HepG2 (cell line): ENCODE measurements around the gene IFT122. TPM values are rescaled to one million over a fixed set of nuclear protein-coding genes. Genes with fewer than 3 reads are reported as not detected.

Experiments
- ATAC-seq: fragments of 200-7000 bp; cut with Tn5 transposase; 3 replicates; pipeline ENCODE4 v1.9.1; 2020; ENCODE audit warnings: mild to moderate bottlenecking, moderate library complexity
- BruUV-seq: library from RNA; stranded (reverse); fragments of 400-500 nt; replicated peaks from 2 replicates; lab custom pipeline; 2021; lab: Mats Ljungman, UMichigan
- CTCF ChIA-PET: fragments of 300-600 bp; formaldehyde crosslinking; extraction: SDS; loops from one replicate; lab custom pipeline; 2021; ENCODE audit warnings: low total read pairs, inconsistent platforms, low intra/inter-chr PET ratio; lab: Yijun Ruan, JAX
- POLR2A ChIA-PET: fragments of 350-600 bp; sonication (Branson Sonifier 250); formaldehyde crosslinking; loops from one replicate; lab custom pipeline; 2020; ENCODE audit warnings: antibody characterized with exemption, inconsistent platforms; lab: Yijun Ruan, JAX
- DNase-seq: peaks from one replicate; pipeline ENCODE4 v3.0.0-alpha.2; 2015; ENCODE audit warnings: low spot score
- FAIRE-seq: peaks from 3 replicates; lab custom pipeline; 2011; peaks lifted over from hg19 to GRCh38; lab: Jason Lieb, UNC
- H2AFZ ChIP-seq: one replicate; pipeline ENCODE4 v1.6.1; 2011; ENCODE audit warnings: low read length, inconsistent platforms
- H3K27ac ChIP-seq: fragments of 300-600 bp; 3 replicates; pipeline ENCODE4 v1.8.0; 2011; ENCODE audit warnings: mixed run types, mild to moderate bottlenecking, mixed read lengths, low read length, inconsistent platforms; ENCODE audit not compliant: insufficient read depth; ENCODE audit errors: extremely low read length
- H3K27me3 ChIP-seq, 2 experiments: fragments of 200-600 bp in 1 of 2; 2 replicates in 1 of 2; 3 replicates in 1 of 2; pipeline versions ENCODE4 v1.6.0 to v1.8.0; 2011; ENCODE audit warnings: low read length in 2 of 2, mild to moderate bottlenecking in 2 of 2, moderate library complexity in 2 of 2, inconsistent platforms in 1 of 2; ENCODE audit not compliant: insufficient read depth in 2 of 2, control insufficient read depth in 1 of 2
- H3K36me3 ChIP-seq, 2 experiments: fragments of 200-600 bp in 1 of 2; replicated peaks in 1 of 2; 2 replicates in 1 of 2; 3 replicates in 1 of 2; pipeline versions ENCODE4 v1.5.1 to v1.8.0; 2011; ENCODE audit warnings: low read length in 2 of 2, inconsistent platforms in 1 of 2; ENCODE audit not compliant: insufficient read depth in 2 of 2, control insufficient read depth in 1 of 2
- H3K4me1 ChIP-seq: 2 replicates; pipeline ENCODE4 v1.5.1; 2012; ENCODE audit warnings: low read length, inconsistent platforms; ENCODE audit not compliant: insufficient read depth
- H3K4me2 ChIP-seq: 2 replicates; pipeline ENCODE4 v1.6.0; 2011; ENCODE audit warnings: low read depth, low read length, inconsistent platforms
- H3K4me3 ChIP-seq, 3 experiments: fragments of 200-600 bp in 1 of 3; sonication (generic), shearing (Covaris generic) in 1 of 3; replicated peaks in 1 of 3; 2 replicates each; pipeline ENCODE4 v1.5.1; 2011 to 2016; ENCODE audit warnings: low read length in 3 of 3, inconsistent platforms in 2 of 3, low read depth in 2 of 3, mild to moderate bottlenecking in 2 of 3, control low read depth in 1 of 3, mixed read lengths in 1 of 3; ENCODE audit not compliant: insufficient read depth in 1 of 3
- H3K79me2 ChIP-seq: one replicate; pipeline ENCODE4 v1.6.1; 2011; ENCODE audit warnings: low read length, inconsistent platforms; ENCODE audit not compliant: insufficient read depth
- H3K9ac ChIP-seq: 2 replicates; pipeline ENCODE4 v1.6.0; 2011; ENCODE audit warnings: mild to moderate bottlenecking, low read depth, low read length, inconsistent platforms; ENCODE audit not compliant: insufficient read depth
- H3K9me3 ChIP-seq: 2 replicates; pipeline ENCODE4 v1.5.1; 2012; ENCODE audit warnings: mild to moderate bottlenecking, low read length
- H4K20me1 ChIP-seq: 2 replicates; pipeline ENCODE4 v1.6.0; 2011; ENCODE audit warnings: inconsistent platforms, mild to moderate bottlenecking, low read length, moderate library complexity; ENCODE audit not compliant: insufficient read depth
- CHCHD3 ChIP-seq: sonication (generic); formaldehyde crosslinking; IDR thresholded peaks from 2 replicates; pipeline ENCODE4 v1.8.0; 2022; ENCODE audit warnings: mild to moderate bottlenecking, missing genetic modification reagents, moderate library complexity
- FOXK2 ChIP-seq: fragments of 450-650 bp; IDR thresholded peaks from 2 replicates; pipeline ENCODE4 v1.6.1; 2016
- HOXD1 ChIP-seq: sonication (generic); formaldehyde crosslinking; IDR thresholded peaks from 2 replicates; pipeline ENCODE4 v1.5.0; 2020; ENCODE audit warnings: missing genetic modification reagents
- LCORL ChIP-seq, 2 experiments: fragments of 450-650 bp in 1 of 2; sonication (generic) in 1 of 2; formaldehyde crosslinking in 1 of 2; IDR thresholded peaks; 2 replicates each; pipeline versions ENCODE4 v1.5.0 to v1.6.1; 2017 to 2020; ENCODE audit warnings: antibody characterized with exemption in 1 of 2, missing genetic modification reagents in 1 of 2
- PHB2 ChIP-seq: fragments of 450-650 bp; IDR thresholded peaks from 2 replicates; pipeline ENCODE4 v1.6.1; 2018; ENCODE audit not compliant: partially characterized antibody
- RBFOX2 ChIP-seq: fragments of 200-400 bp; formaldehyde crosslinking; IDR thresholded peaks from 2 replicates; pipeline ENCODE4 v1.6.1; 2017; ENCODE audit warnings: low read depth, mild to moderate bottlenecking, low read length
- TMF1 ChIP-seq: sonication (generic); formaldehyde crosslinking; IDR thresholded peaks from 2 replicates; pipeline ENCODE4 v1.8.1; 2022; ENCODE audit warnings: low read depth, missing genetic modification reagents
- ZFP36L1 ChIP-seq: sonication (generic); formaldehyde crosslinking; IDR thresholded peaks from 2 replicates; pipeline ENCODE4 v1.8.0; 2022; ENCODE audit warnings: mild to moderate bottlenecking, missing genetic modification reagents, moderate library complexity
- ZNF136 ChIP-seq: sonication (generic); formaldehyde crosslinking; IDR thresholded peaks from 2 replicates; pipeline ENCODE4 v1.8.1; 2022; ENCODE audit warnings: low read depth, mild to moderate bottlenecking, moderate library complexity, missing genetic modification reagents
- ZNF234 ChIP-seq: sonication (generic); formaldehyde crosslinking; conservative IDR thresholded peaks from 2 replicates; pipeline ENCODE4 v1.5.1; 2020; ENCODE audit warnings: mild to moderate bottlenecking, missing genetic modification reagents
- ZNF282 ChIP-seq: fragments of 450-650 bp; IDR thresholded peaks from 2 replicates; pipeline ENCODE4 v1.6.1; 2018; ENCODE audit not compliant: partially characterized antibody
- ZNF577 ChIP-seq: sonication (generic); formaldehyde crosslinking; IDR thresholded peaks from 2 replicates; pipeline ENCODE4 v1.4.0; 2020; ENCODE audit warnings: mild to moderate bottlenecking, low read depth, missing genetic modification reagents, borderline replicate concordance
- ZNF747 ChIP-seq: sonication (generic); formaldehyde crosslinking; IDR thresholded peaks from 2 replicates; pipeline ENCODE4 v1.8.1; 2023; ENCODE audit warnings: missing genetic modification reagents, mild to moderate bottlenecking, borderline replicate concordance
- ZSCAN29 ChIP-seq: sonication (generic); formaldehyde crosslinking; conservative IDR thresholded peaks from 2 replicates; pipeline ENCODE4 v1.4.0; 2020; ENCODE audit warnings: mild to moderate bottlenecking, missing genetic modification reagents
- WGBS: methylation state at CpG from one replicate; pipeline ENCODE4 v1.1.6; 2017; ENCODE audit warnings: low lambda C conversion rate; 5-methylcytosine and 5-hydroxymethylcytosine counted together
- in situ Hi-C: cut with HindIII; loops from 2 replicates; pipeline ENCODE4 v1.10.0; 2017; ENCODE audit warnings: low pct_unique_long_range_greater_than_20kb; ENCODE audit not compliant: extremely low pct_ligation_motif_present
- intact Hi-C: fragments of 100-400 bp; cut with micrococcal nuclease; formaldehyde crosslinking; loops from one replicate; pipeline ENCODE4 v1.10.0; 2022; ENCODE audit not compliant: unreplicated experiment
- polyA plus RNA-seq, 8 experiments: library from polyadenylated mRNA; depleted of rRNA in 3 of 8; stranded (reverse) in 7 of 8; unstranded in 1 of 8; fragments of >200 nt; fragmentation: Illumina TruSeq in 4 of 8; extraction: Trizol in 4 of 8; gene quantifications; 2 replicates each; pipeline versions ENCODE4 v1.2.1 to v1.2.3, GENCODE V29; 2011 to 2016; ENCODE audit warnings: low read depth in 4 of 8, missing spikeins in 1 of 8, mixed read lengths in 1 of 8; ENCODE audit not compliant: insufficient read depth in 1 of 8
- total RNA-seq, 5 experiments: library from RNA; depleted of rRNA; stranded (reverse); fragments of >200 nt; fragmentation: Illumina TruSeq; extraction: Trizol; gene quantifications; 2 replicates each; pipeline ENCODE4 v1.2.3, GENCODE V29; 2016; ENCODE audit warnings: low read depth in 1 of 5
- TF ChIP-seq, protein P1 (sequence below): sonication (generic); formaldehyde crosslinking; IDR thresholded peaks from 2 replicates; pipeline ENCODE4 v1.4.0; 2020; ENCODE audit warnings: mild to moderate bottlenecking, missing genetic modification reagents
- TF ChIP-seq, protein P2 (sequence below): sonication (generic); formaldehyde crosslinking; IDR thresholded peaks from 2 replicates; pipeline ENCODE4 v1.4.0; 2020; ENCODE audit warnings: mild to moderate bottlenecking, missing genetic modification reagents
- TF ChIP-seq, protein P3 (sequence below): IDR thresholded peaks from 2 replicates; pipeline ENCODE4 v1.6.1; 2012; ENCODE audit warnings: low read depth, low read length, improper control_type of control experiment
- TF ChIP-seq, protein P4 (sequence below): sonication (generic); formaldehyde crosslinking; IDR thresholded peaks from 2 replicates; pipeline ENCODE4 v1.8.0; 2022; ENCODE audit warnings: missing genetic modification reagents, low read depth, mild to moderate bottlenecking, borderline replicate concordance

The IFT122 gene
- total and polyA plus RNA-seq, 2 of the 13 experiments (the other 11 are each of a cell fraction or from before 2014, with no cell fraction given): 10.1 to 10.3 TPM

DNA sequence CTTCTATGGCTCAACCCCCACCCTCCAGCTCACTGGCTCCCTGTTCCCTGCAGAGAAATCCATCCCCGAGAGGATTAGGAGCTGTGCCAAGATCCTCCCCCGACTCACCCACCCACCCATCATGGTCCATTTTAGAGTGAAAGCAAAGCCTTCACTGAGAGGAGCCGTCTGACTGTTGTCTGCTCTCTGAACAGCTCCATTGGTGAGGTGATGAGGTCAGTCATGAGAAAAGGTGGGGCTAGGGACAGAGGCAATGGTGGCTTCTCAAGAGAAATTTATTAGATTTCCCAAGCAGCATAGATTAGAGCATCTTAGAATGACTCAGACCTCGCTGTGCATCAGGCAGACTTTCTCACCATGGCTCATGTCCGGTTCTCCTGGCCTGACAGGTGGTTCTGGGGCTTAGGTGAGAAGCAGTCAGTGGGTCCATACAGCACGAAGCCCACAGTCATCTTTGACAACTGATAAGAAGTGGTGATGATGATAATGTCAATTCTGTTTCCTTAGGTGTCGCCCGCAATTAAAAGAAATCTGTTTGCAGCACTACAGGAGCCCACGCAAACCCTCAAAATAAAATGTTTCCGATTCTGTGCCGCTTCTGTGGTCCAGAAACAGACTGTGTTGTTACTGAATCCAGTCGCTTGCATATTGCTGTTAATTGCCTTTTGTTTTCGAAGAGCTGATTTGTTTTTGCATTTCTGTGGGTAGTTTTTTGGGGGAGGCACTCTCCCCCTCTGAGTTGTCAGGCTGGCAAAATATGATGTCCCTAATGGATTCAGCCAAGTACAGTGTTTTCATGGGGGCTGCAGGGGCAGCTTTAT is 63.7 kb downstream of the IFT122 start:
- 91% methylated on average over 13 of the region's 13 CpGs for WGBS
- Histone ChIP-seq H3K4me2 (no peak overlapping the region), H4K20me1 (no peaks in the 10 kb centered on the region), H2AFZ (no peak overlapping the region), H3K4me1 (peaks cover 50% of the 10 kb centered on the region), H3K4me3 (no peak overlapping the region), H3K27me3 (no peaks in the 10 kb centered on the region), H3K9me3 (no peaks in the 10 kb centered on the region), H3K36me3 (peaks cover 8 to 9% of the 10 kb centered on the region in 2 experiments; a peak in 3 of 5 replicates), H3K9ac (no peak overlapping the region), H3K27ac (no peak overlapping the region), H3K79me2 (no peaks in the 10 kb centered on the region)
- BruUV-seq: no TSS peak
- no peak for DNase-seq
- CTCF ChIA-PET: no interaction called here
- no peak for ATAC-seq
- no peak for FAIRE-seq
- in situ Hi-C loops (no loop called here), intact Hi-C loops (no loop called here)
- POLR2A ChIA-PET: no interaction called here
- TF ChIP-seq, protein P1, sequence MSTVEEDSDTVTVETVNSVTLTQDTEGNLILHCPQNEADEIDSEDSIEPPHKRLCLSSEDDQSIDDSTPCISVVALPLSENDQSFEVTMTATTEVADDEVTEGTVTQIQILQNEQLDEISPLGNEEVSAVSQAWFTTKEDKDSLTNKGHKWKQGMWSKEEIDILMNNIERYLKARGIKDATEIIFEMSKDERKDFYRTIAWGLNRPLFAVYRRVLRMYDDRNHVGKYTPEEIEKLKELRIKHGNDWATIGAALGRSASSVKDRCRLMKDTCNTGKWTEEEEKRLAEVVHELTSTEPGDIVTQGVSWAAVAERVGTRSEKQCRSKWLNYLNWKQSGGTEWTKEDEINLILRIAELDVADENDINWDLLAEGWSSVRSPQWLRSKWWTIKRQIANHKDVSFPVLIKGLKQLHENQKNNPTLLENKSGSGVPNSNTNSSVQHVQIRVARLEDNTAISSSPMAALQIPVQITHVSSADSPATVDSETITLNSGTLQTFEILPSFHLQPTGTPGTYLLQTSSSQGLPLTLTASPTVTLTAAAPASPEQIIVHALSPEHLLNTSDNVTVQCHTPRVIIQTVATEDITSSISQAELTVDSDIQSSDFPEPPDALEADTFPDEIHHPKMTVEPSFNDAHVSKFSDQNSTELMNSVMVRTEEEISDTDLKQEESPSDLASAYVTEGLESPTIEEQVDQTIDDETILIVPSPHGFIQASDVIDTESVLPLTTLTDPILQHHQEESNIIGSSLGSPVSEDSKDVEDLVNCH (CRISPR knock-in tag): no peak
- TF ChIP-seq ZFP36L1: no peak
- no peak for TF ChIP-seq ZNF234 (CRISPR knock-in tag)
- no peak for TF ChIP-seq ZNF136 (CRISPR knock-in tag)
- TF ChIP-seq, protein P2, sequence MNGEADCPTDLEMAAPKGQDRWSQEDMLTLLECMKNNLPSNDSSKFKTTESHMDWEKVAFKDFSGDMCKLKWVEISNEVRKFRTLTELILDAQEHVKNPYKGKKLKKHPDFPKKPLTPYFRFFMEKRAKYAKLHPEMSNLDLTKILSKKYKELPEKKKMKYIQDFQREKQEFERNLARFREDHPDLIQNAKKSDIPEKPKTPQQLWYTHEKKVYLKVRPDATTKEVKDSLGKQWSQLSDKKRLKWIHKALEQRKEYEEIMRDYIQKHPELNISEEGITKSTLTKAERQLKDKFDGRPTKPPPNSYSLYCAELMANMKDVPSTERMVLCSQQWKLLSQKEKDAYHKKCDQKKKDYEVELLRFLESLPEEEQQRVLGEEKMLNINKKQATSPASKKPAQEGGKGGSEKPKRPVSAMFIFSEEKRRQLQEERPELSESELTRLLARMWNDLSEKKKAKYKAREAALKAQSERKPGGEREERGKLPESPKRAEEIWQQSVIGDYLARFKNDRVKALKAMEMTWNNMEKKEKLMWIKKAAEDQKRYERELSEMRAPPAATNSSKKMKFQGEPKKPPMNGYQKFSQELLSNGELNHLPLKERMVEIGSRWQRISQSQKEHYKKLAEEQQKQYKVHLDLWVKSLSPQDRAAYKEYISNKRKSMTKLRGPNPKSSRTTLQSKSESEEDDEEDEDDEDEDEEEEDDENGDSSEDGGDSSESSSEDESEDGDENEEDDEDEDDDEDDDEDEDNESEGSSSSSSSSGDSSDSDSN: no peak
- TF ChIP-seq RBFOX2: no peak
- TF ChIP-seq FOXK2: no peak
- TF ChIP-seq TMF1: no peak
- TF ChIP-seq ZNF747 (CRISPR knock-in tag): no peak
- TF ChIP-seq HOXD1: no peak
- TF ChIP-seq CHCHD3 (CRISPR knock-in tag): no peak
- no peak for TF ChIP-seq PHB2
- TF ChIP-seq, protein P3, sequence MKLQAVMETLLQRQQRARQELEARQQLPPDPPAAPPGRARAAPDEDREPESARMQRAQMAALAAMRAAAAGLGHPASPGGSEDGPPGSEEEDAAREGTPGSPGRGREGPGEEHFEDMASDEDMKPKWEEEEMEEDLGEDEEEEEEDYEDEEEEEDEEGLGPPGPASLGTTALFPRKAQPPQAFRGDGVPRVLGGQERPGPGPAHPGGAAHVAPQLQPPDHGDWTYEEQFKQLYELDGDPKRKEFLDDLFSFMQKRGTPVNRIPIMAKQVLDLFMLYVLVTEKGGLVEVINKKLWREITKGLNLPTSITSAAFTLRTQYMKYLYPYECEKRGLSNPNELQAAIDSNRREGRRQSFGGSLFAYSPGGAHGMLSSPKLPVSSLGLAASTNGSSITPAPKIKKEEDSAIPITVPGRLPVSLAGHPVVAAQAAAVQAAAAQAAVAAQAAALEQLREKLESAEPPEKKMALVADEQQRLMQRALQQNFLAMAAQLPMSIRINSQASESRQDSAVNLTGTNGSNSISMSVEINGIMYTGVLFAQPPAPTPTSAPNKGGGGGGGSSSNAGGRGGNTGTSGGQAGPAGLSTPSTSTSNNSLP: no peak
- TF ChIP-seq ZNF282: no peak
- no peak for TF ChIP-seq ZSCAN29 (CRISPR knock-in tag)
- TF ChIP-seq, protein P4, sequence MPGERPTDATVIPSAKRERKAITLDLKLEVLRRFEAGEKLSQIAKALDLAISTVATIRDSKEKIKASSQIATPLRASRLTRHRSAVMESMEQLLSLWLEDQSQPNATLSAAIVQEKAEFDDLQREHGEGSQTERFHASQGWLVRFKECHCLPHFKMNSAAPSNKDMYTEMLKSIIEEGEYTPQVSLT (CRISPR knock-in tag): no peak
- TF ChIP-seq ZNF577 (CRISPR knock-in tag): no peak
- no peak for TF ChIP-seq LCORL (IDR thresholded peaks at IDR 0.05)
- TF ChIP-seq LCORL (CRISPR knock-in tag; IDR thresholded peaks at IDR 0.05): no peak
